ENCODE measurements around the gene SERTAD3. TPM values are rescaled to one million over a fixed set of nuclear protein-coding genes. Genes with fewer than 3 reads are reported as not detected.

Gene SERTAD3
- total and polyA plus RNA-seq, 11 donors, result 17.6 to 38.7 (median 26.0) TPM

DNA sequence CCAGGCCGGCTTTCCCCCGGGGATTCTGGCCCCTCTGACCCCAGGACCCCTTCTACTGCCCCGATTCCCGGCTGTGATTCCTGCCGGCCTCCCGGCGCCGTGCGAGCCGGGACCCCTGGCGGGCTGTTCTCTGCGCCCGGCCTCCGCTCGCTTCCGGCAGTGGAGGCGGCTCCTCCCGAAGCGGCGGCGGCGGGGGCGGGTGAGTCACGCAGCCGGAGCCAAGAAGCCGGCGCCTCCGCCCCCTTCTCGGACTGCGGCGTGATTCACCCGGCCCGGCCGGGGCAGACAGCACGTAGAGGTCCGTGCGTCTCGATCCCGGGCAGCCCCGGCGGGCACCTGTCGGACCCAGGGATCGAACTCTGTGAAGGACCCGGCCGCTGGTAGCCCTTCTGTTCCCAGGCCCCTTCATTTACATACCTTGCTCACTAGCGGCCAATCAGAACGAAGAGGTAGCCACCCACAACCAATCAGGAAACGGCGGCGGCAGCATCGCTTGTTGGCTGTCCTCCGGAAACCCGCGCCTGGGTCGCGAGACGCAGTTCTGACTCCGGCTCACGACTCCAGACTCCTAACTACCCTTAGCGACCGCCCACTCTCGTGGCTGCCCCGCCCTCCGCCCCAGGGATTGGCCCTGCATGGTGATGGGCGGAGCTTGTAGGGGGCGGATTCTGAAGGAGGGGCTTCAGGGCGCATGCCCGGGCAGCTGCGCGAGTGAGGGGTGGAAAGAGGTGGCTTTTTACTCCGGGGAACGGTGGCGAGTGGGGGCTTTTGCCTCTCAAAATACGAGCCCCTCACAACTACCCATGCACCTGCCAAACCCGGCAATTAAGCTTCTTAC, 18.5 kb downstream of the SERTAD3 start, which contains the start of gene SERTAD1:
SERTAD1 (minus strand) TSS at position 543 of the 838 bp plus-strand sequence. CDS start 2,446 bp downstream, outside the sequence.
- Histone ChIP-seq H3K36me3 (peaks cover 3 to 24% (median 16%) of the 10 kb centered on the region in 9 donors), H3K4me3 (peak within 1 kb of the TSS; percentile 58 to 98 (median 91)), H3K9me3 (no peaks in the 10 kb centered on the region), H3K27me3 (no peaks in the 10 kb centered on the region), H3K27ac (peak within 1 kb of the TSS; percentile 92 to 100 (median 99)), H3K4me1 (peaks cover 0 to 44% (median 32%) of the 10 kb centered on the region in 12 donors)
- 0 to 1% (median 0%) methylated on average over 22 to 75 of the region's 75 CpGs for WGBS, 4 donors
- TF ChIP-seq, protein P1, sequence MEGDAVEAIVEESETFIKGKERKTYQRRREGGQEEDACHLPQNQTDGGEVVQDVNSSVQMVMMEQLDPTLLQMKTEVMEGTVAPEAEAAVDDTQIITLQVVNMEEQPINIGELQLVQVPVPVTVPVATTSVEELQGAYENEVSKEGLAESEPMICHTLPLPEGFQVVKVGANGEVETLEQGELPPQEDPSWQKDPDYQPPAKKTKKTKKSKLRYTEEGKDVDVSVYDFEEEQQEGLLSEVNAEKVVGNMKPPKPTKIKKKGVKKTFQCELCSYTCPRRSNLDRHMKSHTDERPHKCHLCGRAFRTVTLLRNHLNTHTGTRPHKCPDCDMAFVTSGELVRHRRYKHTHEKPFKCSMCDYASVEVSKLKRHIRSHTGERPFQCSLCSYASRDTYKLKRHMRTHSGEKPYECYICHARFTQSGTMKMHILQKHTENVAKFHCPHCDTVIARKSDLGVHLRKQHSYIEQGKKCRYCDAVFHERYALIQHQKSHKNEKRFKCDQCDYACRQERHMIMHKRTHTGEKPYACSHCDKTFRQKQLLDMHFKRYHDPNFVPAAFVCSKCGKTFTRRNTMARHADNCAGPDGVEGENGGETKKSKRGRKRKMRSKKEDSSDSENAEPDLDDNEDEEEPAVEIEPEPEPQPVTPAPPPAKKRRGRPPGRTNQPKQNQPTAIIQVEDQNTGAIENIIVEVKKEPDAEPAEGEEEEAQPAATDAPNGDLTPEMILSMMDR (IDR thresholded peaks at IDR 0.05), result peak in 11 of 12 donors; percentile 69 to 95 (median 81)
- TF ChIP-seq POLR2A (IDR thresholded peaks at IDR 0.05), result peak; percentile 89 to 100
- DNase-seq (peak; percentile 100), ATAC-seq (peak; percentile 91 to 97 (median 94))
- intact Hi-C loops (cut with DNase I), result loop anchor here in 4 of 10 donors (1.0 to 10.0 kb wide), 6 partner anchors 17 to 379 kb away; partner anchors contain the start of genes BLVRB (in 2 of the 4), C19orf47 (in 1 of the 4), PLD3 (in 1 of the 4) and SERTAD3 (in 1 of the 4)

DNA sequence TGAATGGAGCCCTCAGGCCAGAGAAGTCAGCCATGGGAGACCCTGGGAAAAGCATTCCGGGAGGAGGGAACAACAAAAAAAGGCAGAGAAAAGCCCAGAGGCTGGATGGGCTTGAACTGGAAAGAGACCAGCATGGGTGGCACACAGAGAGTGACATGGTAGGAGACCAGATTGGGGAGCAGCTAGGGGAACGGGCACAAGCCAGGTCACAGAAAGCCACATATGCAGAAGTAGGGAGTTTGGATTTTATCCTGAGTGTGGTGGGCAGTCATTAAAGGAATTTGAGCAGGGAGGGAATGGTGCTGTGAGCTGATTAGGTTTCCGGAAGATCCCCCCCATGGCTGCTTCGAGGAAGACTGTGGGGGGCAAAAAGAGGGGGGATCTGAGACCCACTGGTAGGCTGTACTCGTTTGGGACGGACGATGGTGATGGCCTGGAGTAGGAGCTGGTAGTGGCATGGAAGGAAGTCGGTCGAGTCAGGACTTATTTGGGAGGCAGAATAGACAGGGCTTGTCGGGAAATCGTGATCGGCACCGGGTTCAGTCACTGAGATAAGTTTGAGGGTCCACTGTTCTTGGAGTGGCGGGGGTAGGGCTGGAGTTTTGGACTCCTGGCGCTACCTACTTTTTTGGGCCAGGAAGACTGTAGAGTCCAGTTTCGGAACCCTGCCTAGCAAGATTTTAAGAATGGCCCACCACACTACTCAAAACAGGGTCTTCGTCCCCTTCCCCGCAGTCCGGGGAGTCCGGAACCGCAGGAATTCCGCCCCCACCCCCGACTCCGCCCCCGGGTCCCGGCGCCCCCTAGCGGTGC, 19.3 kb downstream of the SERTAD3 start:
- no peaks in the 10 kb centered on the region for H3K27me3 ChIP-seq
- intact Hi-C loops (cut with DNase I), result loop anchor here in 3 of 10 donors (1.0 to 10.0 kb wide), 8 partner anchors 18 to 382 kb away; partner anchors contain the start of genes BLVRB (in 2 of the 3), C19orf47 (in 2 of the 3), PLD3 (in 2 of the 3) and LTBP4 (in 1 of the 3)
- no peak for DNase-seq
- ATAC-seq, result no peak
- peaks cover 3 to 24% (median 16%) of the 10 kb centered on the region in 9 donors for H3K36me3 ChIP-seq
- no peak for TF ChIP-seq POLR2A (IDR thresholded peaks at IDR 0.05)
- TF ChIP-seq, protein P1 (IDR thresholded peaks at IDR 0.05), result peak in 1 of 12 donors; percentile 78
- 0 to 2% (median 1%) methylated on average over 16 to 28 of the region's 28 CpGs for WGBS, 4 donors
- H3K9me3 ChIP-seq, result no peaks in the 10 kb centered on the region
- H3K4me1 ChIP-seq, result peaks cover 0 to 49% (median 33%) of the 10 kb centered on the region in 12 donors
- peak overlapping the region; percentile 92 to 100 (median 99) for H3K27ac ChIP-seq
- peak overlapping the region; percentile 58 to 98 (median 91) for H3K4me3 ChIP-seq

DNA sequence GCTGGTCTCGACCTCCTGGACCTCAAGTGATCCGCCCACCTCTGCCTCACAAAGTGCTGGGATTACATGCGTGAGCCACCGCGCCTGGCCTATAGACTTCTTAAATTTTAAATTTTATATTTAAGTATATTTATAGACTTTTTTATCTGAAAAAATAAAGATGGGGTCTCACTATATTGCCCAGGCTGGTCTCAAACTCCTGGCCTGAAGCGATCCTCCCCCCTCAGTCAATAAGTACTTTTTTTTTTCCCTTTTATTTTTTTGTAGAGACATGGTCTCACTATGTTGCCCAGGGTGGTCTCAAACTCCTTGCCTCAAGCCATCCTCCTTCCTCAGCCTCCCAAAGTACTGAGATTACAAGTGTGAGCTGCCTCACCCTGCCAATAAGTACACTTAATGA, 20.2 kb downstream of the SERTAD3 start:
- no peak for TF ChIP-seq POLR2A (IDR thresholded peaks at IDR 0.05)
- TF ChIP-seq, protein P1 (IDR thresholded peaks at IDR 0.05), result no peak
- Histone ChIP-seq H3K36me3 (peaks cover 3 to 24% (median 16%) of the 10 kb centered on the region in 9 donors), H3K27me3 (no peaks in the 10 kb centered on the region), H3K4me1 (peaks cover 0 to 49% (median 33%) of the 10 kb centered on the region in 12 donors), H3K27ac (peak overlapping the region; percentile 92 to 100 (median 99)), H3K4me3 (peak overlapping the region in 11 of 12 donors; percentile 58 to 98 (median 91)), H3K9me3 (no peaks in the 10 kb centered on the region)
- ATAC-seq (no peak), DNase-seq (no peak)
- WGBS, 4 donors, result 94 to 97% (median 95%) methylated on average over 6 of the region's 6 CpGs
- intact Hi-C loops (cut with DNase I), result loop anchor here in 3 of 10 donors (2.0 to 10.0 kb wide), 6 partner anchors 41 to 383 kb away; partner anchors contain the start of genes BLVRB (in 2 of the 3), C19orf47 (in 2 of the 3), PLD3 (in 2 of the 3) and LTBP4 (in 1 of the 3)
